Fibroblast of peridontal ligament (primary cell): ENCODE data around the gene CFAP410.

Experiments used
- DNase-seq: peaks from one replicate; pipeline ENCODE4 v3.0.0-alpha.2; 2010; ENCODE audit errors: extremely low read depth

The CFAP410 gene

GRCh38 chr21:44331209-44331608 lies 8.0 kb downstream of the CFAP410 start:
- no peak for DNase-seq

- no peak for DNase-seq
Observed at GRCh38 chr21:44330698-44331097, 8.5 kb downstream of the CFAP410 start.

GRCh38 chr21:44329971-44330681 lies 9.1 kb downstream of the CFAP410 start:
- no peak for DNase-seq

- no peak for DNase-seq
Observed at GRCh38 chr21:44329086-44329889, 9.9 kb downstream of the CFAP410 start.

GRCh38 chr21:44328242-44328895 lies 10.8 kb downstream of the CFAP410 start:
- no peak for DNase-seq

- DNase-seq, result no peak
Observed at GRCh38 chr21:44327603-44327974, 11.6 kb downstream of the CFAP410 start.

GRCh38 chr21:44326716-44327602 lies 12.2 kb downstream of the CFAP410 start:
- DNase-seq, result no peak

GRCh38 chr21:44326272-44326647 lies 12.9 kb downstream of the CFAP410 start:
- no peak for DNase-seq

- no peak for DNase-seq
Observed at GRCh38 chr21:44325386-44326271, 13.6 kb downstream of the CFAP410 start.

- DNase-seq, result no peak
Observed at GRCh38 chr21:44324854-44325107, 14.4 kb downstream of the CFAP410 start.

GRCh38 chr21:44324106-44324853 lies 14.9 kb downstream of the CFAP410 start:
- no peak for DNase-seq

- DNase-seq, result no peak
Observed at GRCh38 chr21:44323591-44323990, 15.6 kb downstream of the CFAP410 start.

GRCh38 chr21:44322621-44323325 lies 16.4 kb downstream of the CFAP410 start:
- no peak for DNase-seq

- no peak for DNase-seq
Observed at GRCh38 chr21:44321846-44322450, 17.2 kb downstream of the CFAP410 start.

- no peak for DNase-seq
Observed at GRCh38 chr21:44320847-44321246, 18.3 kb downstream of the CFAP410 start.

GRCh38 chr21:44319407-44320065 lies 19.7 kb downstream of the CFAP410 start:
- DNase-seq, result no peak

GRCh38 chr21:44318489-44319285 lies 20.5 kb downstream of the CFAP410 start:
- DNase-seq, result no peak

- no peak for DNase-seq
Observed at GRCh38 chr21:44317871-44318270, 21.3 kb downstream of the CFAP410 start.
